Breast epithelium (tissue), 4 donors: ENCODE measurements around the gene SLC17A7. TPM values are rescaled to one million over a fixed set of nuclear protein-coding genes. Genes with fewer than 3 reads are reported as not detected.
"Not testable (repeated sequence)": the region's sequence is repeated elsewhere in the genome, so short reads cannot be mapped to it uniquely, and the experiment has no call there.

Experiments used
- DNase-seq, 2 donors: peaks; one replicate each; pipeline ENCODE4 v3.0.0-alpha.2; 2019; ENCODE audit warnings: low spot score in 2 of 2
- H3K27ac ChIP-seq, 2 donors: fragments of 200-600 bp; sonication (generic) in 1 of 2; one replicate each; pipeline ENCODE4 v1.5.1; 2016 to 2019; ENCODE audit warnings: mild to moderate bottlenecking in 1 of 2
- H3K27me3 ChIP-seq, 2 donors: fragments of 200-600 bp; sonication (generic) in 1 of 2; one replicate each; pipeline versions ENCODE4 v1.5.1 to v1.6.0; 2017 to 2019; ENCODE audit warnings: control low read depth in 1 of 2, mild to moderate bottlenecking in 1 of 2
- H3K36me3 ChIP-seq: fragments of 200-600 bp; one replicate; pipeline ENCODE4 v1.5.1; 2019
- H3K4me1 ChIP-seq, 2 donors: fragments of 200-600 bp; sonication (generic); one replicate each; pipeline ENCODE4 v1.5.1; 2016 to 2019; ENCODE audit warnings: control low read depth in 1 of 2
- H3K4me3 ChIP-seq, 3 donors: fragments of 200-600 bp; sonication (generic); 1 replicate in 2 of 3; 2 replicates in 1 of 3; pipeline ENCODE4 v1.5.1; 2016 to 2019; ENCODE audit warnings: mild to moderate bottlenecking in 3 of 3, moderate library complexity in 2 of 3
- H3K9me3 ChIP-seq, 2 donors: fragments of 200-600 bp; sonication (generic) in 1 of 2; one replicate each; pipeline ENCODE4 v1.5.1; 2016 to 2019; ENCODE audit warnings: control low read depth in 1 of 2
- CTCF ChIP-seq, 3 donors: fragments of 450-650 bp; IDR thresholded peaks; one replicate each; pipeline ENCODE4 v1.5.1; 2016 to 2017; ENCODE audit warnings: antibody characterized with exemption in 3 of 3, mild to moderate bottlenecking in 3 of 3, moderate library complexity in 3 of 3
- POLR2A ChIP-seq: fragments of 450-650 bp; IDR thresholded peaks from one replicate; pipeline ENCODE4 v1.6.1; 2016; ENCODE audit warnings: antibody characterized with exemption, mild to moderate bottlenecking, moderate library complexity
- POLR2AphosphoS5 ChIP-seq, 3 donors: sonication (generic); formaldehyde crosslinking; IDR thresholded peaks; one replicate each; pipeline ENCODE4 v1.6.1; 2017; ENCODE audit warnings: antibody characterized with exemption in 3 of 3
- intact Hi-C: fragments of 100-400 bp; cut with DNase I; formaldehyde crosslinking; loops from one replicate; pipeline ENCODE4 v1.15.1; 2023; ENCODE audit warnings: low total_unique reads
- total RNA-seq, 3 donors: library from RNA; depleted of rRNA; stranded (reverse); fragments of >200 nt; gene quantifications; one replicate each; pipeline ENCODE4 v1.1.0, GENCODE V29; 2016

The SLC17A7 gene
- total RNA-seq, 3 donors from 2014 or later: 0.44 to 4.3 (median 0.98) TPM

- TF ChIP-seq POLR2AphosphoS5 (IDR thresholded peaks at IDR 0.05) (no peak), POLR2A (no peak), CTCF (IDR thresholded peaks at IDR 0.05) (no peak)
- no peak for DNase-seq
- H3K27ac ChIP-seq: peak overlapping the region; percentile 79 to 83
- H3K4me3 ChIP-seq: peak overlapping the region; percentile 77 to 84 (median 82)
- H3K9me3 ChIP-seq: no peaks in the 10 kb centered on the region
- H3K27me3 ChIP-seq: no peaks in the 10 kb centered on the region
- intact Hi-C loops: no loop called here
- H3K36me3 ChIP-seq: no peaks in the 10 kb centered on the region
- H3K4me1 ChIP-seq: no peaks in the 10 kb centered on the region
Observed at GRCh38 chr19:49474542-49474924, 33.2 kb upstream of the SLC17A7 start.

GRCh38 chr19:49473868-49474541, 32.7 kb upstream of the SLC17A7 start, which contains the start of gene FLT3LG:
Gene FLT3LG, plus strand, starts transcription at chr19:49474215. Its CDS starts 425 bp downstream, at chr19:49474640.
- DNase-seq: peak; percentile 74 to 79
- H3K36me3 ChIP-seq: no peaks in the 10 kb centered on the region
- H3K27me3 ChIP-seq: no peaks in the 10 kb centered on the region
- no peaks in the 10 kb centered on the region for H3K4me1 ChIP-seq
- H3K4me3 ChIP-seq: peak within 1 kb of the TSS; percentile 77 to 84 (median 82)
- peak within 1 kb of the TSS; percentile 79 to 83 for H3K27ac ChIP-seq
- intact Hi-C loops: no loop called here
- TF ChIP-seq CTCF (IDR thresholded peaks at IDR 0.05) (peak; percentile 97 to 99 (median 98)), POLR2A (no peak), POLR2AphosphoS5 (IDR thresholded peaks at IDR 0.05) (peak; percentile 62 to 76 (median 70))
- no peaks in the 10 kb centered on the region for H3K9me3 ChIP-seq

- DNase-seq, H3K27me3 ChIP-seq, H3K4me1 ChIP-seq, intact Hi-C loops, H3K36me3 ChIP-seq, H3K9me3 ChIP-seq: not testable (repeated sequence)
- Histone ChIP-seq H3K4me3 (peak overlapping the region; percentile 77 to 84 (median 82)), H3K27ac (peak overlapping the region; percentile 79 to 83)
Observed at GRCh38 chr19:49473501-49473867, 32.2 kb upstream of the SLC17A7 start.

- no peaks in the 10 kb centered on the region for H3K27me3 ChIP-seq
- no peaks in the 10 kb centered on the region for H3K36me3 ChIP-seq
- H3K27ac ChIP-seq: peak overlapping the region in 1 of 2 donors; percentile 26
- intact Hi-C loops: no loop called here
- TF ChIP-seq POLR2A (no peak), CTCF (IDR thresholded peaks at IDR 0.05) (no peak), POLR2AphosphoS5 (IDR thresholded peaks at IDR 0.05) (no peak)
- DNase-seq: no peak
- H3K4me1 ChIP-seq: no peaks in the 10 kb centered on the region
- no peak overlapping the region for H3K4me3 ChIP-seq
- H3K9me3 ChIP-seq: no peaks in the 10 kb centered on the region
Observed at GRCh38 chr19:49472936-49473335, 31.6 kb upstream of the SLC17A7 start.

- H3K27me3 ChIP-seq: no peaks in the 10 kb centered on the region
- no peaks in the 10 kb centered on the region for H3K36me3 ChIP-seq
- intact Hi-C loops: no loop called here
Observed at GRCh38 chr19:49470615-49470978, 29.3 kb upstream of the SLC17A7 start.

More at GRCh38 chr19:49470615-49470978, 29.3 kb upstream of the SLC17A7 start:
- H3K4me3 ChIP-seq: no peak overlapping the region
- H3K9me3 ChIP-seq: no peaks in the 10 kb centered on the region
- no peaks in the 10 kb centered on the region for H3K4me1 ChIP-seq
- TF ChIP-seq CTCF (IDR thresholded peaks at IDR 0.05) (no peak), POLR2A (no peak), POLR2AphosphoS5 (IDR thresholded peaks at IDR 0.05) (no peak)
- DNase-seq: no peak
- no peak overlapping the region for H3K27ac ChIP-seq
